DMS53 treated with DMSO at 0.1 percent for 48 hours (cell line): ENCODE measurements around the gene MAP2K1.
"Not testable (repeated sequence)": the region's sequence is repeated elsewhere in the genome, so short reads cannot be mapped to it uniquely, and the experiment has no call there.

ENCODE experiments used
- DNase-seq: peaks from one replicate; lab custom pipeline; 2025; ENCODE audit not compliant: unreplicated experiment; lab: John Stamatoyannopoulos, UW

Gene MAP2K1

GRCh38 chr15:66386204-66387123 is at the start of gene MAP2K1:
Gene MAP2K1 (plus strand): TSS chr15:66386912. CDS start chr15:66387348, 436 bp downstream.
- DNase-seq = peak; percentile 94

GRCh38 chr15:66348530-66348929 is 38.2 kb upstream of the MAP2K1 start:
- not testable (repeated sequence) for DNase-seq

GRCh38 chr15:66356077-66356358 is 30.7 kb upstream of the MAP2K1 start:
- DNase-seq = no peak

GRCh38 chr15:66356359-66357236 is 30.1 kb upstream of the MAP2K1 start, which contains the start of gene TIPIN:
Gene TIPIN (minus strand): TSS chr15:66356685. CDS start chr15:66352947, 3,738 bp downstream.
- peak; percentile 75 for DNase-seq

GRCh38 chr15:66359740-66360139 is 27.0 kb upstream of the MAP2K1 start:
- no peak for DNase-seq

- not testable (repeated sequence) for DNase-seq
Measured at GRCh38 chr15:66361745-66362460, 24.8 kb upstream of the MAP2K1 start.

GRCh38 chr15:66362776-66363175 is 23.9 kb upstream of the MAP2K1 start:
- DNase-seq = no peak

GRCh38 chr15:66364944-66365528 is 21.7 kb upstream of the MAP2K1 start:
- DNase-seq = no peak

GRCh38 chr15:66369773-66370651 is 16.7 kb upstream of the MAP2K1 start:
- peak; percentile 15 for DNase-seq

- no peak for DNase-seq
Measured at GRCh38 chr15:66374179-66374578, 12.5 kb upstream of the MAP2K1 start.

GRCh38 chr15:66378814-66379430 is 7.8 kb upstream of the MAP2K1 start:
- no peak for DNase-seq

- DNase-seq = not testable (repeated sequence)
Measured at GRCh38 chr15:66381376-66381775, 5.3 kb upstream of the MAP2K1 start.

- peak; percentile 27 for DNase-seq
Measured at GRCh38 chr15:66387163-66388042, 691 bp downstream of the MAP2K1 start.

- no peak for DNase-seq
Measured at GRCh38 chr15:66388043-66388363, 1.3 kb downstream of the MAP2K1 start.

GRCh38 chr15:66388576-66388975 is 1.9 kb downstream of the MAP2K1 start:
- DNase-seq = no peak

GRCh38 chr15:66389098-66389858 is 2.6 kb downstream of the MAP2K1 start:
- DNase-seq = no peak

GRCh38 chr15:66389859-66390381 is 3.2 kb downstream of the MAP2K1 start:
- DNase-seq = no peak

- DNase-seq = no peak
Measured at GRCh38 chr15:66390678-66391077, 4.0 kb downstream of the MAP2K1 start.
